IgD-negative memory B cell (primary cell): ENCODE data around the gene KLC3. TPM values are rescaled to one million over a fixed set of nuclear protein-coding genes. Genes with fewer than 3 reads are reported as not detected.

Source experiments
- H3K27ac Mint-ChIP-seq, 3 donors: one replicate each; pipeline ENCODE4 v1.8.0; 2020 to 2022; ENCODE audit warnings: mild to moderate bottlenecking in 3 of 3, mixed read lengths in 3 of 3, moderate library complexity in 1 of 3
- H3K27me3 Mint-ChIP-seq: one replicate; pipeline ENCODE4 v1.8.0; 2021; ENCODE audit warnings: mixed read lengths
- H3K36me3 Mint-ChIP-seq: one replicate; pipeline ENCODE4 v1.8.0; 2020; ENCODE audit warnings: mild to moderate bottlenecking, mixed read lengths
- H3K4me1 Mint-ChIP-seq, 3 donors: one replicate each; pipeline ENCODE4 v1.8.0; 2020 to 2022; ENCODE audit warnings: mixed read lengths in 3 of 3, mild to moderate bottlenecking in 1 of 3
- H3K4me3 Mint-ChIP-seq, 4 donors: one replicate each; pipeline ENCODE4 v1.8.0; 2020 to 2022; ENCODE audit warnings: mild to moderate bottlenecking in 4 of 4, mixed read lengths in 4 of 4, moderate library complexity in 3 of 4
- H3K9me3 Mint-ChIP-seq, 3 donors: one replicate each; pipeline ENCODE4 v1.8.0; 2020 to 2021; ENCODE audit warnings: mixed read lengths in 3 of 3, mild to moderate bottlenecking in 1 of 3
- polyA plus RNA-seq: library from polyadenylated mRNA; unstranded; fragments of 300-500 nt; fragmentation: Illumina TruSeq; gene quantifications from one replicate; pipeline ENCODE4 v1.2.3, GENCODE V29; 2021

KLC3 gene
- not detected for polyA plus RNA-seq

DNA sequence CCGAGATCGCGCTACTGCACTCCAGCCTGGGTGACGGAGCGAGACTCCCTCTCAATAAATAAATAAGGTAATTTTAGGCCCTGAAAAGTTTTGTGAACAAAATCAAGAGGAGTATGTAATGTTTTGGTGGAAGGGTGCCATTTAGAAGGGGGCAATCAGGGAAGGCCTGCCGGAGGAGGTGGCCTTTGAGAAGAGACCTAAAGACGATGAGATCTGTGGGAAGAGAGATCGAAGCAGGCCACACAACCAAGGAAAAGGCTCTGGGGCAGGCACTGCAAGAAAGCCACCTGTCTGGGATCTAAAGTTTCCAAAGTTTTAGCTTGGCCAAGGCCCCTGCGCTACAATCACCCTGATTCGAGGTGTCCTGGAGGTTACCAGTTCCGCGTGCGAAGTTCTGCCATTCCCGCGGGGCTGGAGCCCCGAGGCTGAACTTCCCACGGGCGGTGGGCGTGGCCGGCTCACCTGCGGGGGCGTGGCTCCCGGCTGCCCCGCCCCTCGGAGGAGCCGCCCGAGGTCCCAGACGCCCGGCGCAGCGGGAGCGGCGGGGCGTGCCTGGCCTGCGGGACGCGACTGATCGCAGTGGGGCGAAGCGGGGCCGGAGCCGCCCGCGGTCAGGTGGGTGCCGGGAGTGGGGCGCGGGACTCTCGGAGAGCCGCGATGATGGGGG is at the start of gene KLC3:
TSS of gene KLC3 (plus strand) at position 519 of the 667 bp plus-strand sequence. CDS start 4,792 bp downstream, outside the sequence.
- H3K27me3 Mint-ChIP-seq: peaks cover 23% of the 10 kb centered on the region
- H3K27ac Mint-ChIP-seq: no peak within 1 kb of the TSS
- peak within 1 kb of the TSS in 1 of 4 donors; percentile 36 for H3K4me3 Mint-ChIP-seq
- no peaks in the 10 kb centered on the region for H3K9me3 Mint-ChIP-seq
- H3K36me3 Mint-ChIP-seq: no peaks in the 10 kb centered on the region
- peaks cover 4 to 7% (median 6%) of the 10 kb centered on the region in 3 donors for H3K4me1 Mint-ChIP-seq

GRCh38 chr19:45291834-45292233 is 48.7 kb upstream of the KLC3 start:
- Mint-ChIP-seq H3K4me3 (no peak overlapping the region), H3K4me1 (no peaks in the 10 kb centered on the region)

GRCh38 chr19:45293682-45294081 is 46.9 kb upstream of the KLC3 start:
- H3K27me3 Mint-ChIP-seq: no peaks in the 10 kb centered on the region
- no peaks in the 10 kb centered on the region for H3K4me1 Mint-ChIP-seq
- H3K27ac Mint-ChIP-seq: no peak overlapping the region
- no peak overlapping the region for H3K4me3 Mint-ChIP-seq
- peaks cover 0 to 7% (median 0%) of the 10 kb centered on the region in 3 donors for H3K9me3 Mint-ChIP-seq
- H3K36me3 Mint-ChIP-seq: peaks cover 36% of the 10 kb centered on the region

More at GRCh38 chr19:45291834-45292233, 48.7 kb upstream of the KLC3 start:
- H3K36me3 Mint-ChIP-seq: peaks cover 24% of the 10 kb centered on the region
- no peaks in the 10 kb centered on the region for H3K27me3 Mint-ChIP-seq
- no peak overlapping the region for H3K27ac Mint-ChIP-seq
- H3K9me3 Mint-ChIP-seq: peaks cover 0 to 7% (median 0%) of the 10 kb centered on the region in 3 donors

- Mint-ChIP-seq H3K36me3 (peaks cover 35% of the 10 kb centered on the region), H3K27me3 (no peaks in the 10 kb centered on the region), H3K4me1 (no peaks in the 10 kb centered on the region), H3K9me3 (peaks cover 0 to 7% (median 0%) of the 10 kb centered on the region in 3 donors), H3K4me3 (no peak overlapping the region), H3K27ac (no peak overlapping the region)
Observed at GRCh38 chr19:45294291-45295029, 46.1 kb upstream of the KLC3 start.

DNA sequence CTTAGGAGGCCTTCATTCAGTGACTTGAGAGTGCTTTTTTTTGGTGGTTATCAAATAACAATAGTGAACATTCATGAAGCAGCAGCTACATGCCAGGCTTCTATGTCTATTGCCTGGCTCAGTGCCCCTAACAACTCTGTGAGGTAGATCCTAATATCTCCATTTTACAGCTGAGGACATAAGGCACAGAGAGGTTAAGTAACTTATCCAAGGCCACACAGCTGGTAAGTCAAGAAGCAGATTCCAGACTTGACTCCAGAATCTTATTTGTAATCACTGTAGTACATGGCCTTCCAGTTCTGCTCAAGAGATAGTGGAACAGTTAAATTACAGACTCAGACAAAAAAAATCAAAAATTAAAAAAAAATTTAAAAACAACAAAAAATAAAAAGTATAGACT is 44.7 kb upstream of the KLC3 start:
- Mint-ChIP-seq H3K36me3 (peaks cover 35% of the 10 kb centered on the region), H3K27ac (no peak overlapping the region), H3K27me3 (no peaks in the 10 kb centered on the region), H3K4me1 (no peaks in the 10 kb centered on the region), H3K4me3 (no peak overlapping the region), H3K9me3 (peaks cover 0 to 7% (median 0%) of the 10 kb centered on the region in 3 donors)

GRCh38 chr19:45296355-45296754 is 44.2 kb upstream of the KLC3 start:
- Mint-ChIP-seq H3K27ac (no peak overlapping the region), H3K9me3 (peaks cover 0 to 7% (median 0%) of the 10 kb centered on the region in 3 donors), H3K27me3 (no peaks in the 10 kb centered on the region), H3K4me1 (no peaks in the 10 kb centered on the region), H3K36me3 (peaks cover 34% of the 10 kb centered on the region), H3K4me3 (no peak overlapping the region)

GRCh38 chr19:45297674-45298073 is 42.9 kb upstream of the KLC3 start:
- no peaks in the 10 kb centered on the region for H3K4me1 Mint-ChIP-seq
- no peaks in the 10 kb centered on the region for H3K27me3 Mint-ChIP-seq
- H3K36me3 Mint-ChIP-seq: peaks cover 27% of the 10 kb centered on the region
- H3K9me3 Mint-ChIP-seq: peaks cover 0 to 3% (median 0%) of the 10 kb centered on the region in 3 donors
- no peak overlapping the region for H3K27ac Mint-ChIP-seq
- no peak overlapping the region for H3K4me3 Mint-ChIP-seq

- H3K27ac Mint-ChIP-seq: no peak overlapping the region
- H3K4me1 Mint-ChIP-seq: no peaks in the 10 kb centered on the region
- H3K36me3 Mint-ChIP-seq: peaks cover 28% of the 10 kb centered on the region
- H3K9me3 Mint-ChIP-seq: peaks cover 0 to 3% (median 0%) of the 10 kb centered on the region in 3 donors
- no peak overlapping the region for H3K4me3 Mint-ChIP-seq
- H3K27me3 Mint-ChIP-seq: no peaks in the 10 kb centered on the region
Observed at GRCh38 chr19:45298264-45298663, 42.3 kb upstream of the KLC3 start.

GRCh38 chr19:45299719-45300118 is 40.8 kb upstream of the KLC3 start:
- Mint-ChIP-seq H3K36me3 (peaks cover 23% of the 10 kb centered on the region), H3K27me3 (no peaks in the 10 kb centered on the region), H3K9me3 (peaks cover 2 to 5% (median 3%) of the 10 kb centered on the region in 3 donors), H3K4me3 (no peak overlapping the region), H3K4me1 (no peaks in the 10 kb centered on the region), H3K27ac (no peak overlapping the region)

DNA sequence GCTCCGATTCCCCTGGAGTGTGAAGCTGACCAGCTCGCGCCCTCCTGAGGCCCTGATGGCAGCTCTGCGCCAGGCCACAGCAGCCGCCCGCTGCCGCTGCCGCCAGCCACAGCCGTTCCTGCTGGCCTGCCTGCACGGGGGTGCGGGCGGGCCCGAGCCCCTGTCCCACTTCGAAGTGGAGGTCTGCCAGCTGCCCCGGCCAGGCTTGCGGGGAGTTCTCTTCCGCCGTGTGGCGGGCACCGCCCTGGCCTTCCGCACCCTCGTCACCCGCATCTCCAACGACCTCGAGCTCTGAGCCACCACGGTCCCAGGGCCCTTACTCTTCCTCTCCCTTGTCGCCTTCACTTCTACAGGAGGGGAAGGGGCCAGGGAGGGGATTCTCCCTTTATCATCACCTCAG is 38.1 kb upstream of the KLC3 start:
- Mint-ChIP-seq H3K36me3 (peaks cover 14% of the 10 kb centered on the region), H3K9me3 (peaks cover 2 to 5% (median 3%) of the 10 kb centered on the region in 3 donors), H3K27me3 (no peaks in the 10 kb centered on the region), H3K27ac (no peak overlapping the region), H3K4me1 (peaks cover 0 to 2% (median 0%) of the 10 kb centered on the region in 3 donors), H3K4me3 (no peak overlapping the region)

- Mint-ChIP-seq H3K27ac (no peak overlapping the region), H3K36me3 (peaks cover 10% of the 10 kb centered on the region), H3K4me3 (no peak overlapping the region), H3K4me1 (peaks cover 0 to 2% (median 0%) of the 10 kb centered on the region in 3 donors), H3K27me3 (no peaks in the 10 kb centered on the region), H3K9me3 (peaks cover 2 to 5% (median 3%) of the 10 kb centered on the region in 3 donors)
Observed at GRCh38 chr19:45303269-45304060, 37.1 kb upstream of the KLC3 start.

- Mint-ChIP-seq H3K4me1 (peaks cover 0 to 2% (median 0%) of the 10 kb centered on the region in 3 donors), H3K4me3 (no peak overlapping the region), H3K36me3 (peaks cover 6% of the 10 kb centered on the region), H3K27me3 (no peaks in the 10 kb centered on the region), H3K9me3 (peaks cover 2 to 5% (median 3%) of the 10 kb centered on the region in 3 donors), H3K27ac (no peak overlapping the region)
Observed at GRCh38 chr19:45304141-45304926, 36.2 kb upstream of the KLC3 start.

- H3K4me1 Mint-ChIP-seq: peaks cover 0 to 2% (median 0%) of the 10 kb centered on the region in 3 donors
- no peaks in the 10 kb centered on the region for H3K27me3 Mint-ChIP-seq
- H3K27ac Mint-ChIP-seq: no peak overlapping the region
- H3K9me3 Mint-ChIP-seq: peaks cover 2 to 5% (median 3%) of the 10 kb centered on the region in 3 donors
- H3K4me3 Mint-ChIP-seq: no peak overlapping the region
- H3K36me3 Mint-ChIP-seq: peaks cover 5% of the 10 kb centered on the region
Observed at GRCh38 chr19:45305007-45305406, 35.5 kb upstream of the KLC3 start.

- no peaks in the 10 kb centered on the region for H3K27me3 Mint-ChIP-seq
- no peak overlapping the region for H3K27ac Mint-ChIP-seq
- H3K4me1 Mint-ChIP-seq: peaks cover 0 to 2% (median 0%) of the 10 kb centered on the region in 3 donors
- H3K9me3 Mint-ChIP-seq: peaks cover 2 to 5% (median 3%) of the 10 kb centered on the region in 3 donors
- peaks cover 3% of the 10 kb centered on the region for H3K36me3 Mint-ChIP-seq
- H3K4me3 Mint-ChIP-seq: no peak overlapping the region
Observed at GRCh38 chr19:45305421-45305820, 35.1 kb upstream of the KLC3 start.
